Measurements from ENCODE around the gene PA2G4.
A peak's percentile ranks its signal among the peaks of the same experiment; 100 is the strongest.
"Not testable (repeated sequence)": the region's sequence is repeated elsewhere in the genome, so short reads cannot be mapped to it uniquely, and the experiment has no call there.

The PA2G4 gene

GRCh38 chr12:56104109-56104814 lies at the start of gene PA2G4:
Gene PA2G4, plus strand, starts transcription at chr12:56104559. Its CDS starts 179 bp downstream, at chr12:56104738.
- peak; percentile 94 for DNase-seq

- DNase-seq, result not testable (repeated sequence)
These were observed 44.4 kb upstream of the PA2G4 start for GRCh38 chr12:56059964-56060363.

GRCh38 chr12:56061982-56062381 lies 42.4 kb upstream of the PA2G4 start:
- no peak for DNase-seq

GRCh38 chr12:56062996-56063395 lies 41.4 kb upstream of the PA2G4 start:
- DNase-seq, result no peak

- no peak for DNase-seq
These were observed 32.7 kb upstream of the PA2G4 start for GRCh38 chr12:56071648-56072047.

GRCh38 chr12:56074396-56074795 lies 30.0 kb upstream of the PA2G4 start:
- no peak for DNase-seq

- not testable (repeated sequence) for DNase-seq
These were observed 26.4 kb upstream of the PA2G4 start for GRCh38 chr12:56077966-56078365.

- no peak for DNase-seq
These were observed 25.9 kb upstream of the PA2G4 start for GRCh38 chr12:56078427-56078826.

GRCh38 chr12:56078931-56079722 lies 25.2 kb upstream of the PA2G4 start:
- peak; percentile 59 for DNase-seq

- DNase-seq, result peak; percentile 59
These were observed 24.4 kb upstream of the PA2G4 start, which contains the start of gene ERBB3 for GRCh38 chr12:56079723-56080555. Gene ERBB3, plus strand, starts transcription at chr12:56080165. Its CDS starts 136 bp downstream, at chr12:56080301.

GRCh38 chr12:56080556-56081138 lies 23.7 kb upstream of the PA2G4 start:
- no peak for DNase-seq

GRCh38 chr12:56081393-56082347 lies 22.7 kb upstream of the PA2G4 start:
- DNase-seq, result no peak

GRCh38 chr12:56082382-56082781 lies 22.0 kb upstream of the PA2G4 start:
- DNase-seq, result no peak

GRCh38 chr12:56082967-56083366 lies 21.4 kb upstream of the PA2G4 start:
- no peak for DNase-seq

GRCh38 chr12:56084958-56085543 lies 19.3 kb upstream of the PA2G4 start:
- DNase-seq, result no peak

GRCh38 chr12:56086096-56086495 lies 18.3 kb upstream of the PA2G4 start:
- DNase-seq, result no peak

- DNase-seq, result no peak
These were observed 17.8 kb upstream of the PA2G4 start for GRCh38 chr12:56086608-56087007.

GRCh38 chr12:56087220-56087619 lies 17.1 kb upstream of the PA2G4 start:
- DNase-seq, result no peak

- no peak for DNase-seq
These were observed 6.6 kb upstream of the PA2G4 start for GRCh38 chr12:56097738-56098137.

- no peak for DNase-seq
These were observed 5.8 kb upstream of the PA2G4 start for GRCh38 chr12:56098592-56098991.

GRCh38 chr12:56099787-56100186 lies 4.6 kb upstream of the PA2G4 start:
- DNase-seq, result no peak
